AG09319 (cell line): ENCODE data around the gene F2RL2.

Experiments used
- DNase-seq: peaks from one replicate; pipeline ENCODE4 v3.0.0-alpha.2; 2010; ENCODE audit warnings: low read depth; ENCODE audit errors: extremely low read depth
- TF ChIP-seq, protein P1 (sequence below): IDR thresholded peaks from 2 replicates; pipeline ENCODE4 v1.5.1; 2011; ENCODE audit warnings: low read depth, mild to moderate bottlenecking, inconsistent platforms, low read length, moderate library complexity

The F2RL2 gene

DNA sequence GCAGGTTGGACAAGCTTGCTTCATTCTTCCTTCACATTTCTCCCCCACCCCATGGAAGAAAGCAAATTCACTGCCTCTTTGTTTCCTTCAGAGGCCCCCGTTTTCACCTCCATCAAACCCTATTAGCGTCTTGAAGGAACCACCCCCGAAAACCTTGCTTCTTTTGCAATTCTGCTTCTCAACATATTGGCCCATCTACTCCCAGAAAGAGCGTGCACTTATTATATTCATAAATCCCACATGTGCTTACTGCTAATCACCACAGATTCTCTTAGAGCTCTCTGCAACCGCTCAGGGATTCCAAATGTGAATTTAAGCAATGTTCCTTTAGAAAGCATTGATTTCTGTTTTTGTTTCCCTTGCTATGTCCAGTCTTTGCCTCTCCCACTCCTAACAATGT is 1.1 kb downstream of the F2RL2 start:
- TF ChIP-seq, protein P1, sequence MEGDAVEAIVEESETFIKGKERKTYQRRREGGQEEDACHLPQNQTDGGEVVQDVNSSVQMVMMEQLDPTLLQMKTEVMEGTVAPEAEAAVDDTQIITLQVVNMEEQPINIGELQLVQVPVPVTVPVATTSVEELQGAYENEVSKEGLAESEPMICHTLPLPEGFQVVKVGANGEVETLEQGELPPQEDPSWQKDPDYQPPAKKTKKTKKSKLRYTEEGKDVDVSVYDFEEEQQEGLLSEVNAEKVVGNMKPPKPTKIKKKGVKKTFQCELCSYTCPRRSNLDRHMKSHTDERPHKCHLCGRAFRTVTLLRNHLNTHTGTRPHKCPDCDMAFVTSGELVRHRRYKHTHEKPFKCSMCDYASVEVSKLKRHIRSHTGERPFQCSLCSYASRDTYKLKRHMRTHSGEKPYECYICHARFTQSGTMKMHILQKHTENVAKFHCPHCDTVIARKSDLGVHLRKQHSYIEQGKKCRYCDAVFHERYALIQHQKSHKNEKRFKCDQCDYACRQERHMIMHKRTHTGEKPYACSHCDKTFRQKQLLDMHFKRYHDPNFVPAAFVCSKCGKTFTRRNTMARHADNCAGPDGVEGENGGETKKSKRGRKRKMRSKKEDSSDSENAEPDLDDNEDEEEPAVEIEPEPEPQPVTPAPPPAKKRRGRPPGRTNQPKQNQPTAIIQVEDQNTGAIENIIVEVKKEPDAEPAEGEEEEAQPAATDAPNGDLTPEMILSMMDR, result no peak
- no peak for DNase-seq

DNA sequence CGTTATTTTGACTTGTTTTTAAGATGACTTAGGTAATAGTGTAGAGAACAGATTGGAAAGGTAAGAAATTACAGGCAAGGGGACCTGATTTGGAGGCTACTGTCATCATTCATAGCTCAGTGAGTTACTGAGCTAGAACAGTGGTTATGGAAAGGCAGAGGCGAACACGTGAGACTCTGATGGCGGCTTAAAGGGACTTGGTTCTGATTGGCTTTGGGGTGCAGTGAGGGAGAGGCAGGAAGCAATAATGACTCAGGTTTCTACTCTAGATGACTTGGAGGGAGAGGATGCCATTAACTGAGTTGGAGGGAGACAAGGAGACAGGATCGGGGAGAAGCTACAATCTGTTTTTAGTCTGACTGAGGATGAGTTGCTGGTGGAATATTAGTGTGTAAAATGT is 3.0 kb downstream of the F2RL2 start:
- DNase-seq, result no peak
- TF ChIP-seq, protein P1, result no peak

DNA sequence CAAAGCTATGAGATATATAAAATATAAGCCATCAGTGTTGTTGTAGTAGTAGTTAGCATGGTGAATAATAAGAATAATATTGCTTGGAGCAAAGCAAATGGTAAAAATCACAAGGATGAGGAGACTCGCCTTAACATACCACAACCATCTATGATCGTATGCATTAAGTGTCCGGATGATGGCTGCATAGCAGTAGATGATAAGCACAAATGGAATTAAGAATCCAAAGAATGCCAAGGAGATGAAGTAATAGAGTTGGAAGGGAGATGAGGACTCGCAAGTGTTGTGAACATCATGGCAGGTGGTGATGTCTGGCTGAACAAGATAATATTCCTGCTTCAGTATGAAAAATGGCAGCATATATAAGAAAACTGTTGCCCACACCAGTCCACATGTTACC is 5.5 kb downstream of the F2RL2 start:
- DNase-seq, result no peak
- TF ChIP-seq, protein P1, result no peak

DNA sequence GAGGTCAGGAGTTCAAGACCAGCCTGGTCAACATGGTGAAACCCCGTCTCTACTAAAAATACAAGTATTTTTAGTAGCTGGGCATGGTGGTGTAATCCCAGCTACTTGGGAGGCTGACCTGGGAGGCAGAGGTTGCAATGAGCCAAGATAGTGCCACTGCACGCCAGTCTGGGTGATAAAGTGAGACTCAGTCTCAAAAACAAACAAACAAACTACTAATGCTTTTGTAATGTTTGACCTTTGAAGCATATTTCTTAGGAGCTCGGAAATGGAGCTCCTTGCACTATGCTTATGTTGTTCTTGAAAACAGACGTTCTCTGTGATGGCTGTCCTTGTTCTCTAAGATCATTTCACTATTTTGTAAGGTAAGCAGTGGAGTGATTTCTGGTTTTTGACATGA is 6.0 kb downstream of the F2RL2 start:
- TF ChIP-seq, protein P1, result no peak
- no peak for DNase-seq

DNA sequence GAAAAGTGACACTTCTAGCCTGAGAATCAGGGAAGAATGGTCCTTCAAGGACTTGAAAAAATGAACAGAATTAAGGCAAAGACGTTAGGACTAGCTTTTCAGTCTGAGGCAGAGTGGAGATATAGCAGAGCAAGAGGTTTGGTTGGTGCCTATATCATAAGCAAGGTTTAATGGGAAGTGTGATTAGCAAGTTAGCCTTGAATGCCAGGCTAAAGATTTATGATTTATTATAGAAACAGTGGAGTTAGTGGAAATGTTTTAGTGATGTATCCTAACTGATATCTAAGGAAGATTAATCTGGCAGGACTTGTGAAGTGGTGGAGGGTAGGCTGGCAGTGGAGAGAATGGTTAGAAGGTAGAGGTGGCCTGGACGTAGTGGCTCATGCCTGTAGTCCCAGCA is 7.0 kb downstream of the F2RL2 start:
- TF ChIP-seq, protein P1, result no peak
- DNase-seq, result no peak

DNA sequence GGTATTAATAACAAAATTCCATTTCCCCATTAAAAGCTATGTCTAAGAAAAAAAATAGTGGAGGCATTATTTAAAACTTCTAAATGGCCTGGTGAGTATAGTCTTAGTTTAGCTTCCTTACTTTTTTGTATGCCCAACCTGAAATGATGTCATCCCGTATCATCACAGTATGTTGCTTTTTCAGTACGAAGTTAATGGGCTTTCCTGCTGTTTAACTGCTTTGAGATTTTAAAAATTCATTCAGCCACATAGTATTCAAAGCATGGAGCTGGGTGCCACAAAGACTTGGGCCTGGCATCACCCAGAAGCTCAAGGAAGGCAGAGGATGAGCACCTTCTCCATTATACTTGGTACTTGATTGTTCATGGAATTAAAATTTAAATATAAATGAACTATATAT is 7.4 kb downstream of the F2RL2 start:
- TF ChIP-seq, protein P1, result no peak
- no peak for DNase-seq

DNA sequence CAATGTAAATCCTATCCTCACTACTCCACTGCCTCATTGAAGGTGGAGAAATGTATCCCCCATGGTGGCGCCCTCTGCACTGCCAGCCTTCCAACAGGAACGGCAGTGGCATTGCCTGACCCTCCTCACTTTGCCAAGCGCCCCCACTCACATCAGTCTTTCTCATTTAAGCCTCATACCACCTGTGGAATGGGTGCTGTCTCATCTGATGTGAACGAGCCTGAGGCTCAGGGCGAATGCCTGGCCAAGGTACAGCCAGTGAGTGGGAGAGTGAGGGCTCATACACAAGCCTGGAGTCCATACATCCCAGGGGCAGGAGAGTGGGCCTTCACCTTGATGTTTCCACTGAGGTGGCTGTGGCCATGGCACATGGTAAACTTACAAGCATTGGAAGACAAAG is 10.3 kb downstream of the F2RL2 start:
- no peak for DNase-seq
- TF ChIP-seq, protein P1, result no peak
